Measurements from ENCODE around the gene MIGA1.
"Not testable (repeated sequence)": the region's sequence is repeated elsewhere in the genome, so short reads cannot be mapped to it uniquely, and the experiment has no call there.

The MIGA1 gene

GRCh38 chr1:77850082-77850481 is 70.6 kb downstream of the MIGA1 start:
- DNase-seq = no peak

GRCh38 chr1:77857552-77857951 is 78.1 kb downstream of the MIGA1 start:
- no peak for DNase-seq

- DNase-seq = no peak
These were observed 79.3 kb downstream of the MIGA1 start for GRCh38 chr1:77858725-77859124.

- no peak for DNase-seq
These were observed 79.8 kb downstream of the MIGA1 start for GRCh38 chr1:77859248-77859647.

GRCh38 chr1:77866296-77866695 is 86.8 kb downstream of the MIGA1 start:
- no peak for DNase-seq

- DNase-seq = no peak
These were observed 93.2 kb downstream of the MIGA1 start for GRCh38 chr1:77872645-77873044.

- no peak for DNase-seq
These were observed 94.0 kb downstream of the MIGA1 start for GRCh38 chr1:77873461-77873860.

GRCh38 chr1:77874804-77875445 is 95.5 kb downstream of the MIGA1 start:
- no peak for DNase-seq

GRCh38 chr1:77876884-77877283 is 97.4 kb downstream of the MIGA1 start:
- no peak for DNase-seq

GRCh38 chr1:77881061-77881460 is 101.6 kb downstream of the MIGA1 start:
- DNase-seq = no peak

GRCh38 chr1:77882411-77882810 is 103.0 kb downstream of the MIGA1 start:
- DNase-seq = no peak

GRCh38 chr1:77888081-77888780 is 108.8 kb downstream of the MIGA1 start, which contains the start of gene NEXN:
Gene NEXN, plus strand, starts transcription at chr1:77888624. Its CDS starts 27,483 bp downstream, at chr1:77916107.
- peak; percentile 50 for DNase-seq

GRCh38 chr1:77888781-77889642 is 109.6 kb downstream of the MIGA1 start:
- no peak for DNase-seq

- no peak for DNase-seq
These were observed 110.2 kb downstream of the MIGA1 start for GRCh38 chr1:77889671-77890070.

- no peak for DNase-seq
These were observed 111.8 kb downstream of the MIGA1 start for GRCh38 chr1:77891200-77891599.

- DNase-seq = no peak
These were observed 120.3 kb downstream of the MIGA1 start for GRCh38 chr1:77899647-77900320.

- peak; percentile 50 for DNase-seq
These were observed 121.3 kb downstream of the MIGA1 start for GRCh38 chr1:77900687-77901293.

GRCh38 chr1:77905603-77906002 is 126.2 kb downstream of the MIGA1 start:
- DNase-seq = no peak

GRCh38 chr1:77906019-77906545 is 126.6 kb downstream of the MIGA1 start:
- DNase-seq = no peak

- no peak for DNase-seq
These were observed 127.2 kb downstream of the MIGA1 start for GRCh38 chr1:77906624-77907023.

GRCh38 chr1:77910116-77910515 is 130.7 kb downstream of the MIGA1 start:
- no peak for DNase-seq

- DNase-seq = not testable (repeated sequence)
These were observed 139.5 kb downstream of the MIGA1 start for GRCh38 chr1:77918918-77919317.

Data from midbrain (tissue), 1 donor.